Suprapubic skin (tissue), 3 donors: ENCODE results near the gene LHFPL3.

Experiments
- CTCF ChIP-seq, 2 donors: fragments of 200-600 bp in 1 of 2; fragments of 450-650 bp in 1 of 2; sonication (generic) in 1 of 2; IDR thresholded peaks; one replicate each; pipeline ENCODE4 v1.5.1; 2016 to 2019; ENCODE audit warnings: antibody characterized with exemption in 2 of 2, mild to moderate bottlenecking in 1 of 2, moderate library complexity in 1 of 2
- POLR2A ChIP-seq, 2 donors: fragments of 450-650 bp; IDR thresholded peaks; one replicate each; pipeline ENCODE4 v1.6.1; 2017; ENCODE audit warnings: antibody characterized with exemption in 2 of 2, mild to moderate bottlenecking in 2 of 2, moderate library complexity in 2 of 2

GRCh38 chr7:104552102-104552501 lies 223.7 kb downstream of the LHFPL3 start:
- no peak for TF ChIP-seq CTCF (IDR thresholded peaks at IDR 0.05)
- TF ChIP-seq POLR2A (IDR thresholded peaks at IDR 0.05) = no peak
